Measurements from ENCODE around the gene DMGDH.

DNA sequence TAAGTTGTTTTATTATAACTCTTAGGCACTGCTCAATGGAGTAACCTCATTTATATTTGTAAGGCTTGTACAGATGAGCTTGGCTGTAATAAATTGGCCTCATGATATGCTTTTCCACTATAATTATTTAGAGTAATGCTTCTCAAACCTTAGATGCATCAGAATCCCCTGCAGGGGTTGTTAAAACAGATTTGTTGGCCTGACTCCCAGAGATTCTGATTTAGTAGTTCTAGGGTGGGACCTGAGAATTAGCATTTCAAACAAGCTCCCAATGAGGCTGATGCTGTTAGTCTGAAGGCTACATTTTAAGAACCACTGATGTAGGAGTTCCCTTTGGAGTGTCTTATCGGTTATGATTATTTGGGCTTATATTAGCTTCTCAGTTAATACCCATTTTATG, 46.1 kb downstream of the DMGDH start:
- TF ChIP-seq RAD21 (IDR thresholded peaks at IDR 0.05) (no peak), CTCF (IDR thresholded peaks at IDR 0.05; ENCODE audit: low read depth, low read length, missing input control) (no peak), NR2F2 (IDR thresholded peaks at IDR 0.05) (no peak)
- TF ChIP-seq, protein P1, sequence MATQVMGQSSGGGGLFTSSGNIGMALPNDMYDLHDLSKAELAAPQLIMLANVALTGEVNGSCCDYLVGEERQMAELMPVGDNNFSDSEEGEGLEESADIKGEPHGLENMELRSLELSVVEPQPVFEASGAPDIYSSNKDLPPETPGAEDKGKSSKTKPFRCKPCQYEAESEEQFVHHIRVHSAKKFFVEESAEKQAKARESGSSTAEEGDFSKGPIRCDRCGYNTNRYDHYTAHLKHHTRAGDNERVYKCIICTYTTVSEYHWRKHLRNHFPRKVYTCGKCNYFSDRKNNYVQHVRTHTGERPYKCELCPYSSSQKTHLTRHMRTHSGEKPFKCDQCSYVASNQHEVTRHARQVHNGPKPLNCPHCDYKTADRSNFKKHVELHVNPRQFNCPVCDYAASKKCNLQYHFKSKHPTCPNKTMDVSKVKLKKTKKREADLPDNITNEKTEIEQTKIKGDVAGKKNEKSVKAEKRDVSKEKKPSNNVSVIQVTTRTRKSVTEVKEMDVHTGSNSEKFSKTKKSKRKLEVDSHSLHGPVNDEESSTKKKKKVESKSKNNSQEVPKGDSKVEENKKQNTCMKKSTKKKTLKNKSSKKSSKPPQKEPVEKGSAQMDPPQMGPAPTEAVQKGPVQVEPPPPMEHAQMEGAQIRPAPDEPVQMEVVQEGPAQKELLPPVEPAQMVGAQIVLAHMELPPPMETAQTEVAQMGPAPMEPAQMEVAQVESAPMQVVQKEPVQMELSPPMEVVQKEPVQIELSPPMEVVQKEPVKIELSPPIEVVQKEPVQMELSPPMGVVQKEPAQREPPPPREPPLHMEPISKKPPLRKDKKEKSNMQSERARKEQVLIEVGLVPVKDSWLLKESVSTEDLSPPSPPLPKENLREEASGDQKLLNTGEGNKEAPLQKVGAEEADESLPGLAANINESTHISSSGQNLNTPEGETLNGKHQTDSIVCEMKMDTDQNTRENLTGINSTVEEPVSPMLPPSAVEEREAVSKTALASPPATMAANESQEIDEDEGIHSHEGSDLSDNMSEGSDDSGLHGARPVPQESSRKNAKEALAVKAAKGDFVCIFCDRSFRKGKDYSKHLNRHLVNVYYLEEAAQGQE (IDR thresholded peaks at IDR 0.05): no peak
